Right ventricle myocardium superior (tissue), 1 donor: ENCODE results near the gene BRSK1. TPM values are rescaled to one million over a fixed set of nuclear protein-coding genes. Genes with fewer than 3 reads are reported as not detected.
A peak's percentile ranks its signal among the peaks of the same experiment; 100 is the strongest.
"Not testable (repeated sequence)": the region's sequence is repeated elsewhere in the genome, so short reads cannot be mapped to it uniquely, and the experiment has no call there.

Experiments used
- ATAC-seq: fragments of 200-7000 bp; cut with Tn5 transposase; one replicate; pipeline ENCODE4 v1.9.1; 2020; ENCODE audit warnings: mild to moderate bottlenecking; ENCODE audit not compliant: poor library complexity
- DNase-seq: peaks from one replicate; pipeline ENCODE4 v3.0.0-alpha.2; 2020
- intact Hi-C: fragments of 100-400 bp; cut with DNase I; formaldehyde crosslinking; loops from one replicate; pipeline ENCODE4 v1.11.2; 2022
- total RNA-seq: library from RNA; stranded (reverse); fragmentation: NEBNext Ultra II Directional; extraction: Animal tissue kit (Norgen Biotek cat#: 25700); gene quantifications from one replicate; pipeline ENCODE4 v1.2.1, GENCODE V29; 2021
- donor health status: DM: no; HTN: yes; CAD: no; lungs with severe emphysema.

BRSK1 gene
- total RNA-seq, 1 donor from 2014 or later = 1.6 TPM

- no peak for ATAC-seq
- intact Hi-C loops = no loop called here
- no peak for DNase-seq
These were observed 32.2 kb downstream of the BRSK1 start for GRCh38 chr19:55315956-55316525.

- ATAC-seq (no peak), DNase-seq (no peak)
- intact Hi-C loops = no loop called here
These were observed 32.8 kb downstream of the BRSK1 start for GRCh38 chr19:55316646-55317045.

GRCh38 chr19:55319785-55320184, 36.0 kb downstream of the BRSK1 start:
- DNase-seq (peak; percentile 54), ATAC-seq (peak; percentile 76)
- intact Hi-C loops = no loop called here

GRCh38 chr19:55320844-55321419, 37.1 kb downstream of the BRSK1 start:
- ATAC-seq (no peak), DNase-seq (no peak)
- intact Hi-C loops = no loop called here

- DNase-seq = no peak
- ATAC-seq = no peak
- intact Hi-C loops = no loop called here
These were observed 37.8 kb downstream of the BRSK1 start for GRCh38 chr19:55321466-55322137.

GRCh38 chr19:55322204-55322885, 38.5 kb downstream of the BRSK1 start:
- DNase-seq = no peak
- intact Hi-C loops = no loop called here
- no peak for ATAC-seq

GRCh38 chr19:55324662-55325061, 40.9 kb downstream of the BRSK1 start:
- no peak for ATAC-seq
- intact Hi-C loops = no loop called here
- no peak for DNase-seq

GRCh38 chr19:55325172-55325571, 41.4 kb downstream of the BRSK1 start, which contains the start of gene TMEM150B:
TSS of gene TMEM150B (minus strand) at chr19:55325341. CDS start at chr19:55321036, 4,305 bp downstream.
- intact Hi-C loops = no loop called here
- no peak for ATAC-seq
- no peak for DNase-seq

- ATAC-seq, DNase-seq, intact Hi-C loops: not testable (repeated sequence)
These were observed 45.0 kb downstream of the BRSK1 start for GRCh38 chr19:55328774-55329318.

- DNase-seq, ATAC-seq, intact Hi-C loops: not testable (repeated sequence)
These were observed 46.0 kb downstream of the BRSK1 start for GRCh38 chr19:55329791-55330190.

GRCh38 chr19:55333870-55334269, 50.1 kb downstream of the BRSK1 start:
- intact Hi-C loops = no loop called here
- DNase-seq = no peak
- no peak for ATAC-seq

GRCh38 chr19:55336101-55336500, 52.3 kb downstream of the BRSK1 start:
- DNase-seq (no peak), ATAC-seq (no peak)
- intact Hi-C loops = no loop called here

- DNase-seq (peak; percentile 100), ATAC-seq (peak; percentile 93)
- intact Hi-C loops = loop anchor here (2.0 kb wide), 1 partner anchor 46 kb away; the partner anchor contains the start of genes RPL28 and TMEM238
These were observed 55.5 kb downstream of the BRSK1 start, which contains the start of gene KMT5C for GRCh38 chr19:55339105-55339888. TSS of gene KMT5C (plus strand) at chr19:55339876. CDS start at chr19:55341937, 2,061 bp downstream.

GRCh38 chr19:55339889-55340783, 56.3 kb downstream of the BRSK1 start:
- ATAC-seq (no peak), DNase-seq (no peak)
- intact Hi-C loops = loop anchor here (2.0 kb wide), 1 partner anchor 45 kb away; the partner anchor contains the start of genes RPL28 and TMEM238

- DNase-seq (no peak), ATAC-seq (no peak)
- intact Hi-C loops = no loop called here
These were observed 57.0 kb downstream of the BRSK1 start for GRCh38 chr19:55340784-55341147.

GRCh38 chr19:55341171-55341588, 57.4 kb downstream of the BRSK1 start:
- intact Hi-C loops = no loop called here
- no peak for ATAC-seq
- DNase-seq = peak; percentile 81
